ENCODE data around the gene LCNL1.

GRCh38 chr9:137018761-137019559, 36.2 kb downstream of the LCNL1 start:
- TF ChIP-seq, protein P1, sequence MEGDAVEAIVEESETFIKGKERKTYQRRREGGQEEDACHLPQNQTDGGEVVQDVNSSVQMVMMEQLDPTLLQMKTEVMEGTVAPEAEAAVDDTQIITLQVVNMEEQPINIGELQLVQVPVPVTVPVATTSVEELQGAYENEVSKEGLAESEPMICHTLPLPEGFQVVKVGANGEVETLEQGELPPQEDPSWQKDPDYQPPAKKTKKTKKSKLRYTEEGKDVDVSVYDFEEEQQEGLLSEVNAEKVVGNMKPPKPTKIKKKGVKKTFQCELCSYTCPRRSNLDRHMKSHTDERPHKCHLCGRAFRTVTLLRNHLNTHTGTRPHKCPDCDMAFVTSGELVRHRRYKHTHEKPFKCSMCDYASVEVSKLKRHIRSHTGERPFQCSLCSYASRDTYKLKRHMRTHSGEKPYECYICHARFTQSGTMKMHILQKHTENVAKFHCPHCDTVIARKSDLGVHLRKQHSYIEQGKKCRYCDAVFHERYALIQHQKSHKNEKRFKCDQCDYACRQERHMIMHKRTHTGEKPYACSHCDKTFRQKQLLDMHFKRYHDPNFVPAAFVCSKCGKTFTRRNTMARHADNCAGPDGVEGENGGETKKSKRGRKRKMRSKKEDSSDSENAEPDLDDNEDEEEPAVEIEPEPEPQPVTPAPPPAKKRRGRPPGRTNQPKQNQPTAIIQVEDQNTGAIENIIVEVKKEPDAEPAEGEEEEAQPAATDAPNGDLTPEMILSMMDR (IDR thresholded peaks at IDR 0.05), result no peak
- TF ChIP-seq, protein P2, sequence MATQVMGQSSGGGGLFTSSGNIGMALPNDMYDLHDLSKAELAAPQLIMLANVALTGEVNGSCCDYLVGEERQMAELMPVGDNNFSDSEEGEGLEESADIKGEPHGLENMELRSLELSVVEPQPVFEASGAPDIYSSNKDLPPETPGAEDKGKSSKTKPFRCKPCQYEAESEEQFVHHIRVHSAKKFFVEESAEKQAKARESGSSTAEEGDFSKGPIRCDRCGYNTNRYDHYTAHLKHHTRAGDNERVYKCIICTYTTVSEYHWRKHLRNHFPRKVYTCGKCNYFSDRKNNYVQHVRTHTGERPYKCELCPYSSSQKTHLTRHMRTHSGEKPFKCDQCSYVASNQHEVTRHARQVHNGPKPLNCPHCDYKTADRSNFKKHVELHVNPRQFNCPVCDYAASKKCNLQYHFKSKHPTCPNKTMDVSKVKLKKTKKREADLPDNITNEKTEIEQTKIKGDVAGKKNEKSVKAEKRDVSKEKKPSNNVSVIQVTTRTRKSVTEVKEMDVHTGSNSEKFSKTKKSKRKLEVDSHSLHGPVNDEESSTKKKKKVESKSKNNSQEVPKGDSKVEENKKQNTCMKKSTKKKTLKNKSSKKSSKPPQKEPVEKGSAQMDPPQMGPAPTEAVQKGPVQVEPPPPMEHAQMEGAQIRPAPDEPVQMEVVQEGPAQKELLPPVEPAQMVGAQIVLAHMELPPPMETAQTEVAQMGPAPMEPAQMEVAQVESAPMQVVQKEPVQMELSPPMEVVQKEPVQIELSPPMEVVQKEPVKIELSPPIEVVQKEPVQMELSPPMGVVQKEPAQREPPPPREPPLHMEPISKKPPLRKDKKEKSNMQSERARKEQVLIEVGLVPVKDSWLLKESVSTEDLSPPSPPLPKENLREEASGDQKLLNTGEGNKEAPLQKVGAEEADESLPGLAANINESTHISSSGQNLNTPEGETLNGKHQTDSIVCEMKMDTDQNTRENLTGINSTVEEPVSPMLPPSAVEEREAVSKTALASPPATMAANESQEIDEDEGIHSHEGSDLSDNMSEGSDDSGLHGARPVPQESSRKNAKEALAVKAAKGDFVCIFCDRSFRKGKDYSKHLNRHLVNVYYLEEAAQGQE (IDR thresholded peaks at IDR 0.05; ENCODE audit: insufficient read depth in 1 of 2, low read depth in 2 of 2, low read length in 1 of 2), result no peak
- no peak for TF ChIP-seq POLR2AphosphoS5 (IDR thresholded peaks at IDR 0.05; ENCODE audit: low read depth, low read length)

All from Panc1 (cell line).